ENCODE data around the gene MIEF1.

- TF ChIP-seq CTCF (IDR thresholded peaks at IDR 0.05) (no peak), POLR2A (IDR thresholded peaks at IDR 0.05) (no peak)
These were observed 44.9 kb downstream of the MIEF1 start for GRCh38 chr22:39546889-39547586.

All from lower leg skin (tissue), 3 donors.